IPS DF 6.9 (cell line): Measurements from ENCODE around the gene MAPKAP1.

Experiments
- DNase-seq: peaks from one replicate; pipeline ENCODE4 v3.0.0-alpha.2; 2013; ENCODE audit warnings: low read depth, low spot score
- H3K27ac ChIP-seq: one replicate; pipeline ENCODE4 v1.5.1; 2013; ENCODE audit warnings: low read length, control low read depth
- H3K27me3 ChIP-seq: 2 replicates; pipeline ENCODE4 v1.6.1; 2013; ENCODE audit warnings: mild to moderate bottlenecking, low read length; ENCODE audit not compliant: control insufficient read depth, insufficient read depth
- H3K36me3 ChIP-seq: 2 replicates; pipeline ENCODE4 v1.6.1; 2013; ENCODE audit warnings: low read length; ENCODE audit not compliant: control insufficient read depth, insufficient read depth
- H3K4me1 ChIP-seq: 2 replicates; pipeline ENCODE4 v1.6.1; 2013; ENCODE audit warnings: low read length; ENCODE audit not compliant: control insufficient read depth, insufficient read depth
- H3K4me3 ChIP-seq: 2 replicates; pipeline ENCODE4 v1.5.1; 2013; ENCODE audit warnings: mild to moderate bottlenecking, low read length
- H3K9me3 ChIP-seq: 2 replicates; pipeline ENCODE4 v1.6.1; 2013; ENCODE audit warnings: low read length, inconsistent platforms; ENCODE audit not compliant: control insufficient read depth, insufficient read depth
- WGBS: extraction: QIAGEN DNeasy Blood & Tissue Kit; methylation state at CpG from one replicate; pipeline ENCODE4 v1.1.7; 2013; ENCODE audit warnings: mixed read lengths, missing lambda C conversion rate; ENCODE audit not compliant: insufficient read length, insufficient coverage; 5-methylcytosine and 5-hydroxymethylcytosine counted together

The MAPKAP1 gene

GRCh38 chr9:125529107-125529506 is 177.9 kb downstream of the MAPKAP1 start:
- DNase-seq: no peak
- Histone ChIP-seq H3K36me3 (no peaks in the 10 kb centered on the region), H3K9me3 (no peaks in the 10 kb centered on the region), H3K4me1 (peaks cover 5% of the 10 kb centered on the region; the same call in 1 of the 2 replicates), H3K4me3 (no peak overlapping the region), H3K27ac (no peak overlapping the region), H3K27me3 (no peaks in the 10 kb centered on the region)

DNA sequence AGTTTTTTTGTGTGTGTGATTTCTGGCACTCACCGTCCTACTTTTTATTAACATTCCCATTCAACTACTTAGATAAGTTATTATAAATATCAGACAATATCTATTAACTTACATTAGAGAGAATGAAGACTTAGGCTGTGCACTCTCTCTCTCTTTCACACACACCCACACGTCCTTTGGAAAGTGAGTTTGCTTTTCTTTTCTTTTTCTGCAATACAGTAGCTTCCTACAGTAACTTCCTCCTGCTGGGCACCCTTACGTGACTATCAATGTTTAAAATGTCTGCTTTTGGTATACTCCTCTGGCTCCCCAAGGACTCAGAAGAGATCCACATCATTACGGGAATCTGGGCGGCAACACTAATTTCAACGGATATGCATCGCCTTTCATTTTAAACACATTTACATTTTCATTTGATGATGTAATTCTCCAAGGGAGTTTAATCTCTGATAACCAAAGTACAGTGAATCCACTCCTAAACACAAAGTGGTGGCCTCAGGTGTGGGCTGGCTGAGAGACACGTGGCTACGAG is 179.5 kb downstream of the MAPKAP1 start:
- no peaks in the 10 kb centered on the region for H3K9me3 ChIP-seq
- H3K4me3 ChIP-seq: no peak overlapping the region
- DNase-seq: no peak
- H3K36me3 ChIP-seq: no peaks in the 10 kb centered on the region
- WGBS: no CpG with 5 or more reads among the region's 9 CpGs
- H3K27ac ChIP-seq: no peak overlapping the region
- peaks cover 8% of the 10 kb centered on the region; the same call in 1 of the 2 replicates for H3K4me1 ChIP-seq
- no peaks in the 10 kb centered on the region for H3K27me3 ChIP-seq

DNA sequence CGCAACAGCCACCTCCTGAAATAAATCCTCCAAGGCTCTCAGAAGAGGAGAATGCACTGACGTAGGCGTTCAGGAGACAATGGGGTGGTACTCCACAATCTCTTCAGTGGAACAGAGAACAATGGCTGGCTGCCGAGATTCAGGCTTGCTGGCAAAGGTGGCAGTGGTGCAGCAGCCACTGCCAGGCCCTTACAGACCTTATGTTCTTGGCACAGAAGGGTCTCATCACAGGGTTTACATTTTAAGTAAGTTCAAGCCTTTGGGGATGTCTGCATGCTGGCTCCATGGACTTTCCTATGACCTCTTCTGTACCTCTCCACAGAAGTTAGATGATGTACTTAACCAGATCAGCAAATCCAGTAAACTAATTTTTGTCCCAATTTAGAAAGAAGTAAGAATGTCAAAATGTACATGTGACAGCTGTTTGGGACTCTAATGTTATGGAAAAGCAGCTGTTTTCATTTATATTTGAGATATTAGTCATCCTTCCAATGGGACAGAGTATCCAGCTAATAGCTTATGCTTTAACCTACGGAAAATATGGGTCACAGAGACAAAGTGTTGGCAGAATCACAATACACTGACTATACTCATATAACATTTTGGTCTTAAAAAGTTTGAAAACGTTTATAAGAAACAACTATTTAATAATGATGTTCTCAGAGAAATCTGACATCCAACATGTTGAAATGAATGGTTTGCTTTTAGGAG is 180.9 kb downstream of the MAPKAP1 start:
- WGBS: no CpG with 5 or more reads among the region's 6 CpGs
- no peak overlapping the region for H3K27ac ChIP-seq
- no peak for DNase-seq
- H3K9me3 ChIP-seq: no peaks in the 10 kb centered on the region
- no peaks in the 10 kb centered on the region for H3K36me3 ChIP-seq
- H3K4me1 ChIP-seq: peaks cover 8% of the 10 kb centered on the region; the same call in 1 of the 2 replicates
- no peak overlapping the region for H3K4me3 ChIP-seq
- no peaks in the 10 kb centered on the region for H3K27me3 ChIP-seq

DNA sequence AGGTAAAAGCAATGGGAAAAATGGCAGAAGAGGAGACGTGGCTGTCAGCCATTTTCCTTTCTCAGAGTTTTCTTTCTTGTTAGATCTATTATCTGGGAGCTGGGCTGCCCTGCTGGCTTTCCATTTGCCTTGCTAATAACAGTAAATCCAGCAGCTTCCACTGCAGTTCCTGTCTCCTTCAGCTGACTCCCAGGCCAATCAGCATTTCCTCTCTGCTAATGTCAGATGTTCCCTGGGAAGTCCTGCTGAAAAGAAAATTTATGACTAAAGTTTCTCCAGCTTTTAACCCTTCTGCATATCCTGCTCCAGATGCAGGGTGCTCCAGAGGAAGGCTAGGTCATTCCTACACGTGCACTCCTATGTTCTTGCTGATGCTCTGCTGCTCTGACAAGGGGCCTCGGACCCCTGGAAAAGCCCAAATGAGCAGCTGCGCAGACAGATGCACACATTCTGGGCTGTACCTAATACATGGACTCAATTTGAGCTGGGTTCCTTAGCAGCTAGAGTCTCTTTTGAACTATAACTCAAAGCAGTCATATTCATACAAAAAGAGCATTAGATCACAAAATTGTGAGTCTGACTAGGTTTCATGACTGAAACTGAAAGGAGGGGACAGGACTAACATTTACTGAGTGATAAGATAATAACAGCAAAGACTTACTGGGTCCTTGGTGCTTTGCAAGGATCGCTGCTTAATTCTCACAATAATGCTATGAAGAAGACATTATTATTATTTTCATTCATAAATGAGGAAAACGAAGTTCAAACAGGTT is 182.2 kb downstream of the MAPKAP1 start:
- Histone ChIP-seq H3K9me3 (no peaks in the 10 kb centered on the region), H3K27me3 (no peaks in the 10 kb centered on the region), H3K27ac (peak overlapping the region; percentile 90), H3K4me3 (no peak overlapping the region), H3K36me3 (no peaks in the 10 kb centered on the region), H3K4me1 (peaks cover 8% of the 10 kb centered on the region; the same call in 1 of the 2 replicates)
- peak; percentile 73 for DNase-seq
- no CpG with 5 or more reads among the region's 6 CpGs for WGBS

DNA sequence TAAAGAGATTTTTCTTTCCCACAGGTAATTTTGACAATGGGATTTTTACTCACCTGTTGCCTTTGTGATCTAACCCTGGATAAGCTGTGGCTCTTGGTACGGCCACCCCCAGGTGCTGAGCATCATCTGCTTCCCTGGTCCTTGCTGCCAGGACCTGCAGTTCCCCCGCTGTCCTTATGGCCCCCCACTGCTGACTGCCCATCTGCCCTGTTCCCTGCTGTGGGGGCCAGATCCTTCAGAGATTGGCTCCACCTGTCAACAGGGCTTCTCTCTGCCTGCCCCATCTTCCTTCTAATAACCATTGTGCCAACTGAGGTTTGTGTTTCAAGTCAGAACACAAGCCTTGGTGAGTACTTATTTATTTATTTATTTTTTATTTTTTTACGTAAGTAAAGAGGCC is 183.3 kb downstream of the MAPKAP1 start:
- peaks cover 8% of the 10 kb centered on the region; the same call in 1 of the 2 replicates for H3K4me1 ChIP-seq
- no peak overlapping the region for H3K4me3 ChIP-seq
- no CpG with 5 or more reads among the region's 3 CpGs for WGBS
- H3K9me3 ChIP-seq: no peaks in the 10 kb centered on the region
- no peak overlapping the region for H3K27ac ChIP-seq
- DNase-seq: no peak
- no peaks in the 10 kb centered on the region for H3K27me3 ChIP-seq
- no peaks in the 10 kb centered on the region for H3K36me3 ChIP-seq

DNA sequence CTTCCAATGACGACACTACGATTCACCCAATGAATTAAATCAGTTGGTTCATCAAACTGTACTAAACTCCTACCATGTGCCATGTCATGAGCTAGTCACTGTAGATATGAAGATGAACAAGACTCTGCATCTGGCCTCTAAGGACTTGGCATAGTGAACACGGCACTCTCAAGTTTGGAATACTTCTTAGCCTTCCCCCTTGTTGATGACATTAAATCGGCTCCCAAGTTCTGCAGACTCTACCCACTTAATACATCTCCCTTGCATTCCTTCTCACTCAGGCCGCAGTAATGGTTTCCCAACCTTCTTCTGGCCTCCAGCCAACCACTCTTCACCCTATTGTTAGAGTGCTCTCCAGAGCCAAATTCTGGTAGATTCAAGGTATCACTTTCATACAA is 184.7 kb downstream of the MAPKAP1 start:
- H3K4me3 ChIP-seq: no peak overlapping the region
- no peaks in the 10 kb centered on the region for H3K27me3 ChIP-seq
- no peak for DNase-seq
- H3K27ac ChIP-seq: no peak overlapping the region
- H3K9me3 ChIP-seq: no peaks in the 10 kb centered on the region
- H3K4me1 ChIP-seq: peaks cover 5% of the 10 kb centered on the region; the same call in 1 of the 2 replicates
- WGBS: 100% methylated on average over 2 of the region's 5 CpGs
- H3K36me3 ChIP-seq: no peaks in the 10 kb centered on the region

- Histone ChIP-seq H3K4me1 (peaks cover 6% of the 10 kb centered on the region; the same call in 1 of the 2 replicates), H3K36me3 (no peaks in the 10 kb centered on the region), H3K27me3 (no peaks in the 10 kb centered on the region), H3K27ac (no peak overlapping the region), H3K4me3 (no peak overlapping the region), H3K9me3 (no peaks in the 10 kb centered on the region)
- WGBS: no CpG with 5 or more reads among the region's 3 CpGs
- no peak for DNase-seq
Measured at GRCh38 chr9:125521462-125522327, 185.3 kb downstream of the MAPKAP1 start.

GRCh38 chr9:125519734-125520133 is 187.3 kb downstream of the MAPKAP1 start:
- Histone ChIP-seq H3K4me1 (peaks cover 5% of the 10 kb centered on the region; the same call in 1 of the 2 replicates), H3K36me3 (no peaks in the 10 kb centered on the region), H3K27me3 (no peaks in the 10 kb centered on the region), H3K4me3 (no peak overlapping the region), H3K27ac (no peak overlapping the region), H3K9me3 (no peaks in the 10 kb centered on the region)
- WGBS: no CpG with 5 or more reads among the region's 3 CpGs
- no peak for DNase-seq

- H3K9me3 ChIP-seq: no peaks in the 10 kb centered on the region
- no peak for DNase-seq
- peaks cover 3% of the 10 kb centered on the region; the same call in 1 of the 2 replicates for H3K4me1 ChIP-seq
- no peak overlapping the region for H3K27ac ChIP-seq
- no peaks in the 10 kb centered on the region for H3K36me3 ChIP-seq
- no peaks in the 10 kb centered on the region for H3K27me3 ChIP-seq
- WGBS: no CpG with 5 or more reads among the region's 4 CpGs
- H3K4me3 ChIP-seq: no peak overlapping the region
Measured at GRCh38 chr9:125517577-125517976, 189.4 kb downstream of the MAPKAP1 start.
